NCI-H2227 (cell line): ENCODE data around the gene CDKL1.
A peak's percentile ranks its signal among the peaks of the same experiment; 100 is the strongest.

Experiments
- DNase-seq: peaks from one replicate; lab custom pipeline; 2025; ENCODE audit not compliant: unreplicated experiment; lab: John Stamatoyannopoulos, UW

CDKL1 gene

GRCh38 chr14:50396631-50397389, at the start of gene CDKL1:
Gene CDKL1, minus strand, starts transcription at chr14:50396881. Its CDS starts 1,013 bp downstream, at chr14:50395868.
- DNase-seq, result peak; percentile 80

DNA sequence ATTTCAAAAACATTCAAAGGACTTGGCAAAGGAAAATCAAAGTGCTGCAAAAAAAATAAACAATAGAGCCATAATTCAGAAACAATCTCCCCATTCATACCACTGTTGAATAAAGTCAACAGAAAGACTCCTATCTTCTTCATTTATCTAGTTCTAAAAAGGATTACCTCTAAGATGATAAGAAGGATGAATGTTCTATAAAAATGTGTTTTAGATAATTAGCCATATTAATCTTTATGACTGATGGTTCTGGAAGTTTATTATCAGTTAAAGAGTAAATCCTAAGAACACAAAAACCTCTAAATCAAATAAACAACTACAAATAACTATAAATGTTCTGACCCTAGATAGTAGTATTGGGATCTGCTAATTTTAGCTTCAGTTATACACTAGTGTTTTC, 37.8 kb upstream of the CDKL1 start:
- DNase-seq, result no peak

DNA sequence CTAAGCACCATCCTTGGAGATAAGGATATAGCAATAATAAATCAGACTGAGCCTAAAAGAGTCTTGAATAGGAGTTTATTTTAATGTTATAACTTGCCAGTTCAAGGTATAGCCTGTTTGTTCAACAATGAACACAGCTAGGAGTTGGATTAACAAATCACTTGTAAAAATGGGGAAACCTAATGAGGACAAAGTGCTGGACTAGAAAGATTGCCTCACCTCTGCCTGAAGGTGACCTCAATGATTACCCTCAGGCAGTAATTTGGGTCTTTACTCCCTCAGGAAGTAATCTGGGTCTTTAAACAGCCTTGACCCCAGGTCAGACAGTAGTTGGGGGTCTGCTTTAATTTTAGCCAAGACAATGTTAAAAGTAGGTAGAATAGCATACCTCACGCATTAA, 35.5 kb upstream of the CDKL1 start:
- no peak for DNase-seq

DNA sequence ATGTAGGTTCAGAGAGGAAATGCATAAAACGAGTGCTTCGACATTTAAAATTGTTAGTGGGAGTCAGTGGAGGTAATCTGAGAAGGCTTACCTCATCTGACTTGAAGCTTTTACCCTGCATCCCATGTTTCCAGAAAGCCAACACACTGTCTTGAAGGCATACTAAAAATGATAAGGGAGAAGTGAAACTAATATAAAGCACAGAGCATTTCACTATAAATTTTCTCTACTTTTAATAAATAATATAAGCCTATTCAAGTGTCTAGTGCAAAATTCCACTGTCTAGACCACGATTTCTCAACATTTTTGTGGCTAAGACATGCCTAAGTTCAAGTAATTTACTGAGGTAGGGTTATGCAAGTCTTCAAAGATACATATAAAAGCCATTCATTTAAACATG, 29.1 kb upstream of the CDKL1 start:
- no peak for DNase-seq

- DNase-seq, result no peak
These were observed 28.4 kb upstream of the CDKL1 start for GRCh38 chr14:50425105-50425504.

DNA sequence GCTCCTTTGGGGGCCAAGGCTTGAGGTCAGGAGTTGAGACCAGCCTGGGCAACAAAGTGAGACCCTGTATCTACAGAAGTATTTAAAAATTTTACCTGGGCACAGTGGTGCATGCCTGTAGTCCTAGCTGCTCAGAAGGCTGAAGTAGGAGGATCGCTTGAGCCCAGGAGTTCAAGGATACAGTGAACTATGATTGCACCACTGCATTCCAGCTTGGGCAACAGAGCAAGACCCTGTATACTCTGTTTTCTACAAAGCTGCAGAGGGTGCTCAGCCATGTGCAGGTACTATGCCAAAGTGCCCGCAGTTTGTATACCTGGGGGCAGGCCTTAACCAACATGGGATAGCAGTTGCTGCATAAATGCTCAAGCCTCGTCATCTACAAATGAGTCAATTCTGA, 26.8 kb upstream of the CDKL1 start:
- DNase-seq, result no peak

DNA sequence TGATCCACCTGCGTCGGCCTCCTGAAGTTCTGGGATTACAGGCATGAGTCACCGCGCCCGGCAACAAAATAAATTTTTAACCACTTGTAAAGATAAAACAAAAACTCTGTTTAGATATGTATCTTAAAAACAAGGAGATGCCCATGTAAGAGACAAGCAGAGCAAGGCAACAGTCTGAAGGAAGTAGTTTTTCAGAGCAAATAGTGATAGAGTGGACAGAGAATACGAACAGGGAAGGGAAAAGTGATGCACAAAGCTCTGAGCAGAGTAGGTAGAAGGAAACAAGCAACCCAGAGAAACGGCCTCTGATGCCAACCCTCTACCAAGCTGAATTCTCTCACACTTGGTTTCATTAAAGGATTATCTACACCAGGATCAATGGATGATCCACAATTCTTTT, 24.8 kb upstream of the CDKL1 start:
- DNase-seq, result no peak

- no peak for DNase-seq
These were observed 21.2 kb upstream of the CDKL1 start for GRCh38 chr14:50417853-50418252.

- DNase-seq, result no peak
These were observed 14.2 kb upstream of the CDKL1 start for GRCh38 chr14:50410921-50411320.

DNA sequence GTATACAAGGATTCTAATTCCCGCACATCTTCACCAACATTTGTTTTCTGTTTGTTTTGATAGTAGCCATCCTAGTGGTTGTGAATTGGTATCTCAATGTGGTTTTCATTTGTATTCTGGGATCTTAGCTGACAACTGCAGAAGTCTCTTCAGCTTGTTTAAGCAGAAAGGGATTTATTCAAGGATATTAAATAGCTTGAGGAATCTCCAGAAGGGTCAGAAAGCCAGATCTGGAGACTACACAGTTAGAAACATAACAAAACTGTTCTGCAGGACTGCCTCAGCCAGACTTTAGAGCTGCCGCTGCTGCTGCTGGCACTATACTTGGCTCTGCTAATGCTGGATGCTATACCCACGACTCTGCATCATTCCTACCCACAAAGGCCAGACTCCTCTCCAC, 13.4 kb upstream of the CDKL1 start:
- DNase-seq, result no peak

GRCh38 chr14:50407111-50407812, 10.6 kb upstream of the CDKL1 start:
- no peak for DNase-seq

GRCh38 chr14:50403419-50403818, 6.7 kb upstream of the CDKL1 start:
- no peak for DNase-seq

- DNase-seq, result no peak
These were observed 6.3 kb upstream of the CDKL1 start for GRCh38 chr14:50402965-50403364.

DNA sequence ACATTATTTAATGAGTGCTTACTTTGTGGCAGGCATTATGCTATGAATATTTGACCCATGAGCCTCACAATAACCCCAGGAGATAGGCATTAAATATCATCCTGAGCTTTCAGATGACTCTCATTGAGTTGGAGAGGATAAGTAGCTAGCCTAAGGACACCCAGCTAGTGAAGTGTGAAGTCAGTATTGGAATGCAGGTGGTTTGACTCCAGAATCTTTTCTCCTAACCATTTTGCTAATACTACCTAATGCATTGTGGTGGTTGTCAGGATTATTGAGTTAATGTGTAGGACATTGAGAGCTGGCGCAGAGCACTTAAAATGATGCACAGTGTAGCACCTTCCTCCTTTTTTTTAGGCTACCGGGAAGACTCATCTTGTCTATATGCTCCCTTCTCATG, 3.8 kb upstream of the CDKL1 start:
- no peak for DNase-seq

DNA sequence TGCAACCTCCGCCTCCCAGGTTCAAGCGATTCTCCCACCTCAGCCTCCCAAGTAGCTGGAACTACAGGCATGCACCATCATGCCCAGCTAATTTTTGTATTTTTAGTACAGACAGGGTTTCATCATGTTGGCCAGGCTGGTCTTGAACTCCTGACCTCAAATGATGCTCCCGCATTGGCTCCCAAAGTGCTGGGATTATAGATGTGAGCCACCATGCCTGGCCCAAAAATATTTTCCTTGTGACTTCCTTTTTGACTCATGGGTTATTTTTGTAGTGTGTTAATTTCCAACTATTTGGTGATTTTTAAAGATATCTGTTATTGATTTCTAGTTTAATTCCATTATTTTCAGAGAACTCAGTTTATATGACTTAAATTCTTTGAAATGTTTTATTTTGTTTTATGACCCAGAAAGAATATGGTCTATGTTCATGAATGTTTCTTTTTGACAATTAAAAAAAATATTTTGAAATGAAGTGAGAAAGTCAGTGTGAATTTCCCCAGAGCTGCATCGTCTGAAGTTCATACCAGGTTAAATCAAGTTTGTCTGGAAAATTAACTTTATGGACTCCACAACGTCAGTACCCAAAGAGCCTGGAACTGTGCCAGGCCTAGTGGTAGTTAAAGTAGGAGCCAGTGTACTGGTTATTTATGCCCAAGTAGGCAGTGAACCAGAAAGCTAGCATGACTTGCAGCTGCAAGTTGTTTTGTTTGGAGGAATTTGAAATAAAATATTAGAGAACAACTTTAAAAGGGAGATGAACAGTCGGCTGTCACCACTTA, 2.8 kb upstream of the CDKL1 start:
- DNase-seq, result no peak

- DNase-seq, result peak; percentile 14
These were observed 1.5 kb upstream of the CDKL1 start for GRCh38 chr14:50398189-50398580.

DNA sequence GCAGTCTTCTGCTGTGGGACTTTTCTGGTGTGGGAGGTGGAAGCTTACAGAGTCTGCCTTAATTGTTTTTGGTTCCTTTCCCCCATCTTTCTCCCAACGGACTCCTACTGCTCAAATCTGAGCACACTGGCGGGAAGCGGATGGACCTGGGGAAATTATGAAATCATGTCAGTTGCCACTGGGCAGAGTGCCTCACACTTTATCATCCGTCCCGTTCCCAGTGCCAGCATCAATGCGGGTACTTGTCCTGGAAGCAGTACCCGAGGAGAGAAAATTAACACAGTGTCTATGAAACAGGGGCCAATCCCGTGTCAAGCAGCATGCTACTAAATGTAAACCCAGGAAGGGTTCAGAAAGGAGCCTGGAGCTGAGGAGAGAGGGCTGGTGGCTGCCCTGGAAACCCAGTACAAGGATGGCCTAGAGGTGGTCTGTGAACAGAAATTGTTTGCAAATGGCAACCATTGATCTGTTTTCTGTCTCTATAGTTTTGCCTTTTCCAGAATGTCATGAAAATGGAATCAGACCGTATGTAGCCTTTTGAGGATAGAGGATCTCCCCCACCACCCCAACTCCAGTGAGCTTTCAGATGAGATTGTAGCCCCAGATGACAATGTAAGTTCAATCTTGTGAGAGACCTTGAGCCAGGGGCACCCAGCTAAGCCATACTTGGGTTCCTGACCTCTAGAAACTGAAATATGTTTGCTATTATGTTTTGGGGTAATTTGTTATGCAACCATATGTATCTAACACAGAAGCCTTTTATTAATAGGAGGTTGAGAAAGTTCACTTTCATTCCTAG, 908 bp upstream of the CDKL1 start:
- peak; percentile 30 for DNase-seq

DNA sequence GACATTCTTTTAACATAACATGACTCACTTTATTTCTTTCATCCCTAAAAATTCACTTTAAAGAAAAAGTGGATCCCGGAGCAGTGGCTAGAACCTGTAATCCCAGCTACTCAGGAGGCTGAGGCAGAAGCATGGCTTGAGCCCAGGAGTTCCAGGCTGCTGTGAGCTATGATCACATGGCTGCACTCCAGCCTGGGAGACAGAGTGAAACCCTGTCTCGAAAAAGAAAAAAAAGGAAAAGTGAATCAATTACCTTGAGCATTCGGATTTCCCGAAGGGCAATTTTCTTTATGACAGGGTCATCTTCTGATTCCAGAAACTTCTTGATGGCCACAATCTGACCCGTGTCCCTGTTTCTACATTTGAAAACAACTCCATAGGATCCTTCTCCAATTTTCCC, 1.2 kb downstream of the CDKL1 start:
- no peak for DNase-seq

DNA sequence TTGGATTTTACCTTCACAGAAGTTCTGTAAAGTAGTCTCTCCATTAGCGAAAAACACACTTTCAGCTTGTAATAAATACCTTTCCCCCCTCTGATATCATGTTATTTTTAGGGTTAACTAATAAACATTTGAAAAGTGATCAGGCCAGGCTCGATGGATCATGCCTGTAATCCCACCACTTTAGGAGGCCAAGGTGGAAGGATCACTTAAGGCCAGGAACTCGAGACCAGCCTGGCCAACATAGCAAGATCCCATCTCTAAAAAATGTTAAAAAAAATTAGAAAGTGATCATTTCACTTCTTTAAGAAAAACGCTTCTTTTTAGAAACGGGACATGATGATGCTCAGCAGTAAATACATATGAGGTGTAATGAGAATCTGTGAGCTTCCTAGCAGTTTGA, 2.0 kb downstream of the CDKL1 start:
- DNase-seq, result no peak

GRCh38 chr14:50389668-50390441, 6.8 kb downstream of the CDKL1 start:
- DNase-seq, result no peak
